ENCODE measurements around the gene PIK3C2A. TPM values are rescaled to one million over a fixed set of nuclear protein-coding genes. Genes with fewer than 3 reads are reported as not detected.

The PIK3C2A gene
- polyA plus RNA-seq, 1 of the 3 experiments (the other 2 are of a cell fraction) = 9.3 TPM

DNA sequence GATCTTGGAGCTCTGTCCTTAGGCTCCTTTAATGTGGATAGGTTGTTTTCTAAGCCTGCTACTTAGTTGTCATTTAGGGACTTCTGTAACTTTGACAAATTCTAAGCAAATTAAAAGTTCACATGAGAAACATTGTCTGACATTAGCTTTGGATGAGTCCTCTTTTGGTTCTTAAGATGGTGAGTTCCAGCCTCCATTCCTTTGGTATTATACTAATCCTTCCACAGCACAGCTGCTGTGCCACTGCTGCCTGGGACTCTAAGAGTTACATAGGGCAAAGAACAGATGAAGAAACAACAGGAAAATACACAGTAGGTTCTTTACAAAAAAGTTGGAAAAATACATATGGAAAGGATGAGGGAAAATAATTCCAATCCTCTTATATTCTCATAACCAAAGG is 25.3 kb upstream of the PIK3C2A start:
- Histone ChIP-seq H3F3A (replicated peaks; ENCODE audit: insufficient read depth) (no peaks in the 10 kb centered on the region), H3K36me3 (replicated peaks in 1 of 2; ENCODE audit: control insufficient read depth in 1 of 2, insufficient read depth in 2 of 2, low read length in 1 of 2) (no peaks in the 10 kb centered on the region), H4K20me1 (ENCODE audit: insufficient read depth) (no peaks in the 10 kb centered on the region), H3K9ac (no peak overlapping the region), H3K9me2 (no peaks in the 10 kb centered on the region), H3K4me3 (ENCODE audit: low read depth in 2 of 2, low read length in 1 of 2) (no peak overlapping the region), H3K27me3 (ENCODE audit: insufficient read depth) (no peaks in the 10 kb centered on the region), H3K27ac (ENCODE audit: low read depth in 2 of 2, low read length in 1 of 2) (no peak overlapping the region), H3K79me2 (ENCODE audit: insufficient read depth) (no peaks in the 10 kb centered on the region), H2AFZ (ENCODE audit: low read depth) (no peak overlapping the region), H3K4me1 (ENCODE audit: control insufficient read depth in 1 of 2, insufficient read depth in 2 of 2, low read depth in 1 of 2, low read length in 1 of 2) (no peaks in the 10 kb centered on the region), H3K4me2 (no peak overlapping the region), H3K9me3 (no peaks in the 10 kb centered on the region)
- POLR2A ChIA-PET = no interaction called here
- no peak for DNase-seq
- CTCF ChIA-PET = interaction anchor here (0.8 kb wide), 1 partner anchor 151 kb away, joined by 3 read pairs; no protein-coding TSS in a partner anchor
- TF ChIP-seq, protein P1, sequence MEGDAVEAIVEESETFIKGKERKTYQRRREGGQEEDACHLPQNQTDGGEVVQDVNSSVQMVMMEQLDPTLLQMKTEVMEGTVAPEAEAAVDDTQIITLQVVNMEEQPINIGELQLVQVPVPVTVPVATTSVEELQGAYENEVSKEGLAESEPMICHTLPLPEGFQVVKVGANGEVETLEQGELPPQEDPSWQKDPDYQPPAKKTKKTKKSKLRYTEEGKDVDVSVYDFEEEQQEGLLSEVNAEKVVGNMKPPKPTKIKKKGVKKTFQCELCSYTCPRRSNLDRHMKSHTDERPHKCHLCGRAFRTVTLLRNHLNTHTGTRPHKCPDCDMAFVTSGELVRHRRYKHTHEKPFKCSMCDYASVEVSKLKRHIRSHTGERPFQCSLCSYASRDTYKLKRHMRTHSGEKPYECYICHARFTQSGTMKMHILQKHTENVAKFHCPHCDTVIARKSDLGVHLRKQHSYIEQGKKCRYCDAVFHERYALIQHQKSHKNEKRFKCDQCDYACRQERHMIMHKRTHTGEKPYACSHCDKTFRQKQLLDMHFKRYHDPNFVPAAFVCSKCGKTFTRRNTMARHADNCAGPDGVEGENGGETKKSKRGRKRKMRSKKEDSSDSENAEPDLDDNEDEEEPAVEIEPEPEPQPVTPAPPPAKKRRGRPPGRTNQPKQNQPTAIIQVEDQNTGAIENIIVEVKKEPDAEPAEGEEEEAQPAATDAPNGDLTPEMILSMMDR (IDR thresholded peaks at IDR 0.05) = no peak
- TF ChIP-seq CHD2 (IDR thresholded peaks at IDR 0.05; ENCODE audit: low read length, partially characterized antibody) (no peak), FOSL2 (IDR thresholded peaks at IDR 0.05; ENCODE audit: borderline replicate concordance, low read depth) (no peak), MXI1 (IDR thresholded peaks at IDR 0.05; ENCODE audit: low read depth, low read length) (no peak), YY1 (IDR thresholded peaks at IDR 0.05; ENCODE audit: low read depth) (no peak), ELF1 (IDR thresholded peaks at IDR 0.05) (no peak), RXRA (IDR thresholded peaks at IDR 0.05; ENCODE audit: borderline replicate concordance, low read depth) (no peak), GATA2 (CRISPR knock-in tag; IDR thresholded peaks at IDR 0.05) (no peak), SIN3A (IDR thresholded peaks at IDR 0.05; ENCODE audit: borderline replicate concordance, low read depth, low read length) (no peak), TEAD4 (IDR thresholded peaks at IDR 0.05; ENCODE audit: borderline replicate concordance, insufficient read depth) (no peak), TAF1 (IDR thresholded peaks at IDR 0.05; ENCODE audit: borderline replicate concordance, low read depth, low read length) (no peak), EP300 (IDR thresholded peaks at IDR 0.05; ENCODE audit: borderline replicate concordance in 1 of 2, low read depth in 1 of 2, low read length in 1 of 2) (no peak)
- TF ChIP-seq, protein P2, sequence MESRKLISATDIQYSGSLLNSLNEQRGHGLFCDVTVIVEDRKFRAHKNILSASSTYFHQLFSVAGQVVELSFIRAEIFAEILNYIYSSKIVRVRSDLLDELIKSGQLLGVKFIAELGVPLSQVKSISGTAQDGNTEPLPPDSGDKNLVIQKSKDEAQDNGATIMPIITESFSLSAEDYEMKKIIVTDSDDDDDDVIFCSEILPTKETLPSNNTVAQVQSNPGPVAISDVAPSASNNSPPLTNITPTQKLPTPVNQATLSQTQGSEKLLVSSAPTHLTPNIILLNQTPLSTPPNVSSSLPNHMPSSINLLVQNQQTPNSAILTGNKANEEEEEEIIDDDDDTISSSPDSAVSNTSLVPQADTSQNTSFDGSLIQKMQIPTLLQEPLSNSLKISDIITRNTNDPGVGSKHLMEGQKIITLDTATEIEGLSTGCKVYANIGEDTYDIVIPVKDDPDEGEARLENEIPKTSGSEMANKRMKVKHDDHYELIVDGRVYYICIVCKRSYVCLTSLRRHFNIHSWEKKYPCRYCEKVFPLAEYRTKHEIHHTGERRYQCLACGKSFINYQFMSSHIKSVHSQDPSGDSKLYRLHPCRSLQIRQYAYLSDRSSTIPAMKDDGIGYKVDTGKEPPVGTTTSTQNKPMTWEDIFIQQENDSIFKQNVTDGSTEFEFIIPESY (IDR thresholded peaks at IDR 0.05; ENCODE audit: borderline replicate concordance, low read depth) = no peak
- TF ChIP-seq, protein P3, sequence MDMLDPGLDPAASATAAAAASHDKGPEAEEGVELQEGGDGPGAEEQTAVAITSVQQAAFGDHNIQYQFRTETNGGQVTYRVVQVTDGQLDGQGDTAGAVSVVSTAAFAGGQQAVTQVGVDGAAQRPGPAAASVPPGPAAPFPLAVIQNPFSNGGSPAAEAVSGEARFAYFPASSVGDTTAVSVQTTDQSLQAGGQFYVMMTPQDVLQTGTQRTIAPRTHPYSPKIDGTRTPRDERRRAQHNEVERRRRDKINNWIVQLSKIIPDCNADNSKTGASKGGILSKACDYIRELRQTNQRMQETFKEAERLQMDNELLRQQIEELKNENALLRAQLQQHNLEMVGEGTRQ (IDR thresholded peaks at IDR 0.05; ENCODE audit: borderline replicate concordance, low read depth, low read length) = no peak
- TF ChIP-seq, protein P4, sequence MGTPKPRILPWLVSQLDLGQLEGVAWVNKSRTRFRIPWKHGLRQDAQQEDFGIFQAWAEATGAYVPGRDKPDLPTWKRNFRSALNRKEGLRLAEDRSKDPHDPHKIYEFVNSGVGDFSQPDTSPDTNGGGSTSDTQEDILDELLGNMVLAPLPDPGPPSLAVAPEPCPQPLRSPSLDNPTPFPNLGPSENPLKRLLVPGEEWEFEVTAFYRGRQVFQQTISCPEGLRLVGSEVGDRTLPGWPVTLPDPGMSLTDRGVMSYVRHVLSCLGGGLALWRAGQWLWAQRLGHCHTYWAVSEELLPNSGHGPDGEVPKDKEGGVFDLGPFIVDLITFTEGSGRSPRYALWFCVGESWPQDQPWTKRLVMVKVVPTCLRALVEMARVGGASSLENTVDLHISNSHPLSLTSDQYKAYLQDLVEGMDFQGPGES (IDR thresholded peaks at IDR 0.05; ENCODE audit: low read depth, low read length) = no peak
